ENCODE data around the gene ARHGAP6. TPM values are rescaled to one million over a fixed set of nuclear protein-coding genes. Genes with fewer than 3 reads are reported as not detected.
A peak's percentile ranks its signal among the peaks of the same experiment; 100 is the strongest.

ARHGAP6 gene
- total and polyA plus RNA-seq, 9 of the 15 experiments (the other 6 are each of a cell fraction or from before 2014, with no cell fraction given): 12.5 to 63.6 (median 41.8) TPM

DNA sequence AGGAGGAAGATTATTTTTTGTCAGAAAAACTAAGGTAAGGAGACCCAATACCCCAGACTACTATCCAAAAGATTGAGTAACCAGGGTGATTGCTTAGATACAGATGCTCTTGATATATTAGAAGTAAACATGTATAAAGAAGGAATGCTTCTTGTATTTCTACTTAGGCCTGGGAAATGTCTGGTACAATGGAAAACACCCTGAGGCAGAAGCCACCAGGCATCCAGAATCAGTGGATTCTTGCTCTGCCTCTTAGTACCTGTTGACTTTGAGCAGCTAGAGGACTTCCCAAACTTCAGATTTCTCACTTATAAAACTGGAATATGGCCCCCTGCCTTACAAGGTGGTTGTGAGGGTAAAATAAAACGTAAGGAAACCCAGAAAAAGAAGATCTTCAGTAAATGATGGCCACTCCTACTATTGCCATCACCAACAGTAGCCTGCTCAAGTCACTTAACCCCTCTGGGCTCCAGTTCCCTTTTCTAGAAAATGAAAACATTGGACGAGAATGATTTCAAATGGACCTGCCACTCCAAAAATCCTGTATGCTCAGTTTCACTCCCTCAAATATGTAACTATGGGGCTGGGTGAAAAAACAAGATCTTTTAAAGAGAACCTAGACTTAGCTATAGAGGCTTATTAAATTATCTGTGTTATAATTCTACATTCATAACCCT lies 315.9 kb downstream of the ARHGAP6 start:
- 0% methylated on average over 2 of the region's 2 CpGs for WGBS (ENCODE audit: insufficient coverage, low coverage, missing lambda C conversion rate)
- Histone ChIP-seq H2AFZ (ENCODE audit: low read depth, low read length) (no peak overlapping the region), H3K79me2 (ENCODE audit: control insufficient read depth, insufficient read depth, low read length) (peaks cover 97% of the 10 kb centered on the region), H3K4me3 (no peak overlapping the region), H4K20me1 (replicated peaks; ENCODE audit: control insufficient read depth, insufficient read depth, low read length) (no peaks in the 10 kb centered on the region), H3K9me1 (ENCODE audit: control insufficient read depth, insufficient read depth, low read length) (no peaks in the 10 kb centered on the region), H3K36me3 (ENCODE audit: control insufficient read depth, insufficient read depth, low read length) (peaks cover 9% of the 10 kb centered on the region; the same call in 1 of the 3 replicates), H3K4me1 (replicated peaks in 1 of 2; ENCODE audit: control insufficient read depth in 2 of 2, insufficient read depth in 2 of 2, low read length in 2 of 2) (peaks cover 10 to 58% of the 10 kb centered on the region in 2 experiments), H3K9me3 (replicated peaks; ENCODE audit: control insufficient read depth, insufficient read depth, low read depth, low read length) (no peaks in the 10 kb centered on the region), H3K4me2 (ENCODE audit: insufficient read depth, low read length) (no peak overlapping the region), H3K9ac (ENCODE audit: insufficient read depth in 1 of 2, low read depth in 2 of 2, low read length in 2 of 2) (peak overlapping the region in 1 of 2 experiments; percentile 54; a peak in 2 of 4 replicates), H3K27ac (ENCODE audit: extremely low read depth, low read depth, low read length) (peak overlapping the region; percentile 92), H3K27me3 (ENCODE audit: control insufficient read depth in 2 of 2, insufficient read depth in 2 of 2, low read length in 2 of 2) (no peaks in the 10 kb centered on the region)
- in situ Hi-C loops (cut with MboI): no loop called here
- ChIA-PET CTCF (ENCODE audit: low intra/inter-chr PET ratio) (no interaction called here), POLR2A (interaction anchor here (1.5 kb wide), 1 partner anchor 198 kb away, joined by 3 read pairs; no protein-coding TSS in a partner anchor)
- 0 out of 3 replicates have a peak, but pooled peaks have one; percentile 8 for ATAC-seq
- no peak for DNase-seq (ENCODE audit: extremely low read depth in 1 of 4, low spot score in 3 of 4)
- TF ChIP-seq NR2C1 (IDR thresholded peaks at IDR 0.05) (no peak), NR2C1 (tag; IDR thresholded peaks at IDR 0.05) (0 out of 2 replicates have a peak, but pooled peaks have one; percentile 15), BCOR (IDR thresholded peaks at IDR 0.05) (no peak), SPI1 (IDR thresholded peaks at IDR 0.05; ENCODE audit: borderline replicate concordance, low read depth, low read length) (peak; percentile 85), ZNF766 (CRISPR knock-in tag; conservative IDR thresholded peaks at IDR 0.05) (0 out of 2 replicates have a peak, but pooled peaks have one; percentile 19), ZNF445 (CRISPR knock-in tag; IDR thresholded peaks at IDR 0.05; ENCODE audit: low read depth) (no peak)
- TF ChIP-seq, protein P1, sequence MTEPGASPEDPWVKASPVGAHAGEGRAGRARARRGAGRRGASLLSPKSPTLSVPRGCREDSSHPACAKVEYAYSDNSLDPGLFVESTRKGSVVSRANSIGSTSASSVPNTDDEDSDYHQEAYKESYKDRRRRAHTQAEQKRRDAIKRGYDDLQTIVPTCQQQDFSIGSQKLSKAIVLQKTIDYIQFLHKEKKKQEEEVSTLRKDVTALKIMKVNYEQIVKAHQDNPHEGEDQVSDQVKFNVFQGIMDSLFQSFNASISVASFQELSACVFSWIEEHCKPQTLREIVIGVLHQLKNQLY (CRISPR knock-in tag; conservative IDR thresholded peaks at IDR 0.05): no peak
- TF ChIP-seq, protein P2, sequence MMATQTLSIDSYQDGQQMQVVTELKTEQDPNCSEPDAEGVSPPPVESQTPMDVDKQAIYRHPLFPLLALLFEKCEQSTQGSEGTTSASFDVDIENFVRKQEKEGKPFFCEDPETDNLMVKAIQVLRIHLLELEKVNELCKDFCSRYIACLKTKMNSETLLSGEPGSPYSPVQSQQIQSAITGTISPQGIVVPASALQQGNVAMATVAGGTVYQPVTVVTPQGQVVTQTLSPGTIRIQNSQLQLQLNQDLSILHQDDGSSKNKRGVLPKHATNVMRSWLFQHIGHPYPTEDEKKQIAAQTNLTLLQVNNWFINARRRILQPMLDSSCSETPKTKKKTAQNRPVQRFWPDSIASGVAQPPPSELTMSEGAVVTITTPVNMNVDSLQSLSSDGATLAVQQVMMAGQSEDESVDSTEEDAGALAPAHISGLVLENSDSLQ (IDR thresholded peaks at IDR 0.05): peak; percentile 44
- TF ChIP-seq, protein P3, sequence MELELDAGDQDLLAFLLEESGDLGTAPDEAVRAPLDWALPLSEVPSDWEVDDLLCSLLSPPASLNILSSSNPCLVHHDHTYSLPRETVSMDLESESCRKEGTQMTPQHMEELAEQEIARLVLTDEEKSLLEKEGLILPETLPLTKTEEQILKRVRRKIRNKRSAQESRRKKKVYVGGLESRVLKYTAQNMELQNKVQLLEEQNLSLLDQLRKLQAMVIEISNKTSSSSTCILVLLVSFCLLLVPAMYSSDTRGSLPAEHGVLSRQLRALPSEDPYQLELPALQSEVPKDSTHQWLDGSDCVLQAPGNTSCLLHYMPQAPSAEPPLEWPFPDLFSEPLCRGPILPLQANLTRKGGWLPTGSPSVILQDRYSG (tag; conservative IDR thresholded peaks at IDR 0.05; ENCODE audit: low read depth): no peak
- TF ChIP-seq, protein P4, sequence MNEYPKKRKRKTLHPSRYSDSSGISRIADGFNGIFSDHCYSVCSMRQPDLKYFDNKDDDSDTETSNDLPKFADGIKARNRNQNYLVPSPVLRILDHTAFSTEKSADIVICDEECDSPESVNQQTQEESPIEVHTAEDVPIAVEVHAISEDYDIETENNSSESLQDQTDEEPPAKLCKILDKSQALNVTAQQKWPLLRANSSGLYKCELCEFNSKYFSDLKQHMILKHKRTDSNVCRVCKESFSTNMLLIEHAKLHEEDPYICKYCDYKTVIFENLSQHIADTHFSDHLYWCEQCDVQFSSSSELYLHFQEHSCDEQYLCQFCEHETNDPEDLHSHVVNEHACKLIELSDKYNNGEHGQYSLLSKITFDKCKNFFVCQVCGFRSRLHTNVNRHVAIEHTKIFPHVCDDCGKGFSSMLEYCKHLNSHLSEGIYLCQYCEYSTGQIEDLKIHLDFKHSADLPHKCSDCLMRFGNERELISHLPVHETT (CRISPR knock-in tag; conservative IDR thresholded peaks at IDR 0.05 in 1 of 2, IDR thresholded peaks at IDR 0.05 in 1 of 2): 0 out of 4 replicates have a peak, but pooled peaks of 1 of the 2 experiments have one; percentile 18
- FAIRE-seq: no peak
- intact Hi-C loops (cut with micrococcal nuclease): no loop called here
- no TSS peak for BruUV-seq (replicated peaks)
